A204.1 (cell line): ENCODE results near the gene KCNK3.
"Not testable (repeated sequence)": the region's sequence is repeated elsewhere in the genome, so short reads cannot be mapped to it uniquely, and the experiment has no call there.

Source experiments
- FAIRE-seq: peaks from 2 replicates; lab custom pipeline; 2012; peaks lifted over from hg19 to GRCh38; lab: Jason Lieb, UNC

KCNK3 gene

GRCh38 chr2:26733413-26733812, 40.9 kb downstream of the KCNK3 start:
- no peak for FAIRE-seq

DNA sequence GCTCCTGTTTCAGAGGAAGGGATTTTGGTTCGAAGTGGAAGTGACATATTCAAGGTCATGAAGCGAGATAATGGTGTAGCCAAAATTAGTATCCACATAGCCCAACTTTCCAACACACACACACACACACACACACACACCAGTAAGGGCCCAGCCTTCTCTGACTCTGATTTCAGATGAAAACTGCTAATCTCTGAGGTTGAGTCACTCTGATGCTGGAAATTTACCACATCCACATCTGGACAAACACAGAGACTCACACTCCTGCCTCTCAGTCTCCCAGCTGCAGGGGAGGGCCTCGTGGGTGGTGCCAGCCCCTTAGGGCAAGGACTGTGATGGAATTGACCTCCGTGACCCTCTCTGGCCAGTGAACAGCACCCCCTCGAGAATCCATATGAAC, 42.6 kb downstream of the KCNK3 start:
- FAIRE-seq = no peak

DNA sequence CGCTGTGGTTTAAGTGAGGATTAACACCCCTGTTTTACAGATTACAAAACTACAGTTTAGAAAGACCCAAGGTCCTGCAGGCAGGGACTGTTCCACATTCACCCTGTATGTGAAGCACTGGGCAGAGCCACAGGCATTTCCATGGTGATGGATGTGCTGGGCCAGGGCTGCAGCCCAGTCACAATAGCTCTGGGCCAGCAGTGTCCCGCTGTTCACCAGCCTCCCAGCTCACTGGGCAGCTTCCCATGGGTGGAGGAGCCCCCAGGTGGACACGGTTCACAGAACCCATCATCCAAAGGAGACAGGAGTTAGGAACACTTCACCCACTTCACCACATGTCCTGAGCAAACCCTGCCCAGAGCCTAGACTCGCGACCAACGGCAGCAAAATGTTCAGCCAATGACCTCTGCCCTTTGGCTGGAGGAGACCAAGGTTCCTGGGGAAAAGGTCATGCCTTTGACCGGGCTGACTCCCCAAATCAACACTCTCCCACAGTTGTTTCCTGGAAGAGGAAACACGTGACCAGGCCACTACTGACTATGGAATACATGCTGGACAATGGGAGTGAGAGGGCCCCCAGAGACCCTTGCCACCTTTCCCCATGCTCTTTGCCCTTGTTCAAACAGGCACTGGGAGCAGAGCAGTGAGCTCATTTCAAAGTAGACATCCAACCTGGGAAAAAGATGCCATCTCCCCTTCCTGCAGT, 43.5 kb downstream of the KCNK3 start:
- FAIRE-seq = no peak

DNA sequence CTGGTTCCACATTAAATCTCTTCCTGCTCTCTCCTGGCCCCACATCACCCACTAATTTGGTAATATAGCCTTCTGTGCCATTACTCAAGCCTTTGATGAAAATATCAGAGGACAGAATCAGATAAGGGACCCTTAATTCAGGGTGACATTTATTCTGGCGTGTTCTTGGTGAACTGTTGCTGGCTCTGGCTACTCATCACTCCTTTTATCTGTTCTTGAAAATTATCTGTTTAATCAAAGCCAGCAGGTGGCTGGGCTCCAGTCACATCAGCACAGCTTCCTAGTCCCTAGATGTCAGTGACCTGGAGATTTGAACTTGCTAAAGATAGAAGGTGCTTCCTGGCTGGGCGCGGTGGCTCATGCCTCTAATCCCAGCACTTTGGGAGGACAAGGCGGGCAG, 44.7 kb downstream of the KCNK3 start:
- FAIRE-seq = no peak

DNA sequence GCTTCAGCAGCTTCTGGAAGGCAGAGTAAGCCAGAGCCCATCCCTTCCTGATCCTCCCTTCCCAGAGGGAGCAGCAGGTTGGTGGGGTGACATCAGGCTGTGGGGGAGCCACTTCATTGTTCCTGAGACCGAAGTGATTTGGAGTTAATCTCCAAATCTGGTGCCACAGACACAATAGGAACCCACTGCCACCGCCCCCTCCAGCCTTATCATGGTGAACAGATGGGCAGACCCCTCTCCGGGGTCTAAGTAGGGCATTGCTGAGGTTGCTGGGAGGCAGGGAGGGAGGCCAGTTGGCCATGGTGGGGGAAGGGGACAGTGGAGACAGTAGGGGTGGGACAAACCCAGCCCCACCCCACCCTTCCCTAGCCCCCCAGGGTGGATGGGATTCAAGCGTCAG, 46.0 kb downstream of the KCNK3 start:
- FAIRE-seq = no peak

- FAIRE-seq = no peak
Measured at GRCh38 chr2:26739514-26739913, 47.0 kb downstream of the KCNK3 start.

DNA sequence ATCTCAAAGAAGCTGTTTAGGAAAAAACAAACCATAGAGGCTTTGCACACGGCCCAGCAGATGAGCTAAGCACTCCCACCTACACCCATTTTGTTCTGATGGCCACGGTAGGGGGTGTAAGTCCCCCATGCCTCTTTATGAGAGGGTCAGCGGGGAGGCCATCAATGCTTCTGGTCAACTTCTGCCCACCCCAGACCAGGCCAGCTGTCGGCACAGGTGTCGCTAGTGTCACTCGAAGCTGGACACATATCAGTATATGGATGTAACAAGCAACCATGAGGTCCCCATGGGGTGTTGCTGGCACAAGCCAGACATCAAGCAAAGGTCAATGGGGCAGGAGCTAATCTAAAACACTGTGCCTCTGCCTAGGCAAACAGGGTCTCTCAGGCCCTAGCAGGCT, 47.8 kb downstream of the KCNK3 start:
- FAIRE-seq = no peak

- no peak for FAIRE-seq
Measured at GRCh38 chr2:26740890-26741302, 48.4 kb downstream of the KCNK3 start.

GRCh38 chr2:26742048-26742770, 49.7 kb downstream of the KCNK3 start:
- FAIRE-seq = no peak

- FAIRE-seq = no peak
Measured at GRCh38 chr2:26743852-26744251, 51.3 kb downstream of the KCNK3 start.

DNA sequence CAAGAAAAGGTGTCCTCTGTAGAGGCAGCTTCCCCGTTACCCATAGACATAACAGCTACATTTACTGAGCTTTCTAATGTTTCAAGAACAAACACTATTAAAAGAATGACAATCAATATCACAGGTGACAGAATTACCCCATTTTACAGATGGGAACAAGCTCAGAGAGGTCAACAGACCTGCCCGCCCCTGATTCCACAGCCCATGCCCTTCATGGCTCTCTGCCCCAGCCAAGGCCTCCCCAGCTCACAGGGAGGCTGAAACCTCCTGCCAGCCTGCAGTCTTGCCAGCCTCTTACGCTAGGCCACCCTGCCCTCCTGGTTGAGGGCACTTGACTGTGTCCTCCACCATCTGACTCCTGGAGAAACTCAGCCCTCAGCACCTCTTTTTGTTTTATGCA, 52.4 kb downstream of the KCNK3 start:
- no peak for FAIRE-seq

GRCh38 chr2:26745609-26746327, 53.2 kb downstream of the KCNK3 start:
- FAIRE-seq = no peak

- FAIRE-seq = no peak
Measured at GRCh38 chr2:26746934-26747333, 54.4 kb downstream of the KCNK3 start.

DNA sequence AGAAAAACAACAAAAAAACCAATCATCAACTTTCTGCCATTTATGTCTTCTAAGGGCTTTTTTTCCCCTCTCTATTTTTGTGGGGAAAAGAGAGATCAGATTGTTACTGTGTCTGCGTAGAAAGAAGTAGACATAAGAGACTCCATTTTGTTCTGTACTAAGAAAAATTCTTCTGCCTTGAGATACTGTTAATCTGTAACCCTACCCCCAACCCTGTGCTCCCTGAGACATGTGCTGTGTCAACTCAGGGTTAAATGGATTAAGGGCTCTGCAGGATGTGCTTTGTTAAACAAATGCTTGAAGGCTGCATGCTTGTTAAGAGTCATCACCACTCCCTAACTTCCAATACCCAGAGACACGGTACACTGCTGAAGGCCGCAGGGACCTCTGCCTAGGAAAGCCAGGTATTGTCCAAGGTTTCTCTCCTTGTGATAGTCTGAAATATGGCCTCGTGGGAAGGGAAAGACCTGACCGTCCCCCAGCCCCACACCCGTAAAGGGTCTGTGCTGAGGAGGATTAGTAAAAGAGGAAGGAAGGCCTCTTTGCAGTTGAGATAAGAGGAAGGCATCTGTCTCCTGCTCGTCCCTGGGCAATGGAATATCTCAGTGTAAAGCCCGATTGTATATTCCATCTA, 57.4 kb downstream of the KCNK3 start:
- not testable (repeated sequence) for FAIRE-seq

GRCh38 chr2:26750467-26750866, 57.9 kb downstream of the KCNK3 start:
- FAIRE-seq = not testable (repeated sequence)

- no peak for FAIRE-seq
Measured at GRCh38 chr2:26752656-26753055, 60.1 kb downstream of the KCNK3 start.

GRCh38 chr2:26754539-26754938, 62.0 kb downstream of the KCNK3 start:
- no peak for FAIRE-seq

GRCh38 chr2:26754972-26755670, 62.6 kb downstream of the KCNK3 start:
- no peak for FAIRE-seq

DNA sequence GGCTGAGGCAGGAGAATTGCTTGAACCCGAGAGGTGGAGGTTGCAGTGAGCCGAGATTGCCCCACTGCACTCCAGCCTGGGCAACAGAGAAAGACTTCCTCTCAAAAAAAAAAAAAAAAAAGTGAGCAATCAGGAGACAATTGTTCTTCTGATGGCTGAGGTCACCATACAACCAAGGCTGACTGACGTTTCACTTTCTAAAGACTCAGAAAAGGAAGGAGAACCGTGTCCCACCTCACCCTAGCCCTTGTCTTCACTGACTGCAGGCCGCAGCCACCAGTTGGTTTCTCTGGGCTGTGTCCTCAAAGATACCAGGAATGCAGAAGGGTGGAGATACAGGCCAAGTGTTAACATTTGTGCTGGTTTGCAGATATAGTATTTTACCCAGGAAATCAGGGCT, 63.8 kb downstream of the KCNK3 start:
- no peak for FAIRE-seq

GRCh38 chr2:26757873-26758789, 65.6 kb downstream of the KCNK3 start:
- no peak for FAIRE-seq

GRCh38 chr2:26758790-26759321, 66.3 kb downstream of the KCNK3 start:
- no peak for FAIRE-seq
